DMS 273 treated with DMSO at 0.1 percent for 48 hours (cell line): ENCODE data around the gene JAK2.

Source experiments
- DNase-seq: peaks from one replicate; lab custom pipeline; 2025; lab: John Stamatoyannopoulos, UW

JAK2 gene

GRCh38 chr9:5140151-5140550 lies 155.1 kb downstream of the JAK2 start:
- DNase-seq: no peak

GRCh38 chr9:5144217-5144616 lies 159.1 kb downstream of the JAK2 start:
- DNase-seq: no peak

- DNase-seq: no peak
Observed at GRCh38 chr9:5146241-5146640, 161.2 kb downstream of the JAK2 start.
